Activated naive CD8-positive, alpha-beta T cell treated with anti-CD3 and anti-CD28 coated beads, Interleukin-2, amount 10 ng/mL, durations not matched to agents 7 days and 5 days (primary cell): Measurements from ENCODE around the gene OR8G1. TPM values are rescaled to one million over a fixed set of nuclear protein-coding genes. Genes with fewer than 3 reads are reported as not detected.
"Not testable (repeated sequence)": the region's sequence is repeated elsewhere in the genome, so short reads cannot be mapped to it uniquely, and the experiment has no call there.

Source experiments
- ATAC-seq: fragments of 150-1000 bp; cut with Tn5 transposase; one replicate; pipeline ENCODE4 v1.10.0; 2021; ENCODE audit warnings: low read depth, moderate library complexity
- POLR2A ChIA-PET: fragments of 350-600 bp; sonication (Branson Sonifier 250); formaldehyde crosslinking; loops from one replicate; lab custom pipeline; 2021; ENCODE audit warnings: antibody characterized with exemption; lab: Charles Lee
- DNase-seq: peaks from one replicate; pipeline ENCODE4 v3.0.0; 2021
- H3K27ac Mint-ChIP-seq: one replicate; pipeline ENCODE4 v1.8.0; 2022; ENCODE audit warnings: mild to moderate bottlenecking, mixed read lengths
- H3K27me3 Mint-ChIP-seq: one replicate; pipeline ENCODE4 v1.8.0; 2022; ENCODE audit warnings: mild to moderate bottlenecking, moderate library complexity, mixed read lengths
- H3K36me3 Mint-ChIP-seq: one replicate; pipeline ENCODE4 v1.8.0; 2021; ENCODE audit warnings: mild to moderate bottlenecking, mixed read lengths
- H3K4me1 Mint-ChIP-seq: one replicate; pipeline ENCODE4 v1.8.0; 2021; ENCODE audit warnings: mixed read lengths
- H3K4me3 Mint-ChIP-seq: one replicate; pipeline ENCODE4 v1.8.0; 2022; ENCODE audit warnings: mild to moderate bottlenecking, moderate library complexity, mixed read lengths
- H3K9me3 Mint-ChIP-seq: one replicate; pipeline ENCODE4 v1.8.0; 2021; ENCODE audit warnings: mixed read lengths
- total RNA-seq, 2 experiments: library from RNA; stranded (reverse); gene quantifications; one replicate each; pipeline ENCODE4 v1.2.3, GENCODE V29; 2021

Gene OR8G1
- total RNA-seq, 2 experiments from 2014 or later, result not detected

DNA sequence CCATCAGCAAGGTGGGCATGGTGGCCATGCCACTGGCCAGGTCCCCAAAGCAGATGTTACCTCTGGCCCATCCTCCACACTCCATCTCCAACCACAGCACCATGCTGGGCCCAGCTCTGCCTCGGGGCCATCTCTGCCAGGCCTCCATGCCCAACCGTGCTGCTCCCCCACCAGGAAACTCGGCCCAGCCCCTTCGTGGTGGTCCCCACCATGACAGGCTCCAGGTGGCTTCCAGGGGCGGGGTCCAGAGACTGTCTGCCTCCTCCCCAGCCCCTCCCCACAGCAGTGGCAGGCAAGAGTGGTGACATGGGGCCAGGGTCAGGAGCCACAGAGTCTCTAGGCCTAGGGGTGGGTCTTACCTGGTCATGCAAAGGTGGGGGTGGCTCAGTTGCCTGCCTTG, 30.5 kb upstream of the OR8G1 start:
- Mint-ChIP-seq H3K4me1 (no peaks in the 10 kb centered on the region), H3K9me3 (no peaks in the 10 kb centered on the region), H3K36me3 (no peaks in the 10 kb centered on the region), H3K27ac (no peak overlapping the region), H3K4me3 (no peak overlapping the region), H3K27me3 (peaks cover 2% of the 10 kb centered on the region)
- ATAC-seq, result no peak
- POLR2A ChIA-PET, result no interaction called here
- no peak for DNase-seq

DNA sequence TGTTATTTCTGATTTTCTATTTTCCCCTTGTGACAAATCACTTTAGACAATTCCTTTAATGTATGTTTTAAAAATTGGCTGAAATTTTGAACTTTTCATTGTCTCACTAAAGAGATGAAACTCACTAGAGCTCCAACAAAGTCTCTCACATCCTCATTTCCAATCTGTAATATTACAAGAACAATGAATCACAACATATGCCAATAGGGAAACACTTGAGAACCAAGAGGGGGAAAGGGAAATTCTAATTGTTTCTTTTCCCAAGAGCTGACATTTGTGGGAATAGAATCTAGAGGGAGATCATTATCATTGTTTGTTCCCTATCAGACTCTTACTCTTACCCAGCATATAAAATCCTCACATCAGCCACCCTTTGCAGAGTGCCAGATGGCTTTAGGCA, 29.6 kb upstream of the OR8G1 start:
- ATAC-seq (no peak), DNase-seq (no peak)
- Mint-ChIP-seq H3K27me3 (peaks cover 2% of the 10 kb centered on the region), H3K4me1 (no peaks in the 10 kb centered on the region), H3K36me3 (no peaks in the 10 kb centered on the region), H3K4me3 (no peak overlapping the region), H3K9me3 (no peaks in the 10 kb centered on the region), H3K27ac (no peak overlapping the region)
- POLR2A ChIA-PET, result no interaction called here

DNA sequence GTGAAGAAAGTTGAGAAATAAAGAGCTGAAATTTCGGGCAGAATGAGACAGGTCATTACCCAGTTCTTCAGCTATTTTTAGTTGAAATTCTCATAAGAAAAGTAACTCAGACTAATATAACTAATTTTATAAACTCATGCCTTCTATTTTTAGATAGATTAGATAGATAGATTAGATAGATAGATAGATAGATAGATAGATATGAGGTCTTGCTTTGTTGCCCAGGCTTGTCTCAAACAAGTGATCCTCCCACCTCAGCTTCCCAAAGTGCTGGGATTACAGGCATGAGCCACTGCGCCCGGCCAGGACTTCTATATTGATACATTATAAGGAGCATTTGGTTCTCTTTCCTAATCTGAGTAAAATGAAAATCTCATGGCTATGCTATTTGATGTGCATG, 26.9 kb upstream of the OR8G1 start:
- ATAC-seq (no peak), DNase-seq (no peak)
- Mint-ChIP-seq H3K27ac (no peak overlapping the region), H3K27me3 (peaks cover 2% of the 10 kb centered on the region), H3K36me3 (no peaks in the 10 kb centered on the region), H3K4me3 (no peak overlapping the region), H3K4me1 (no peaks in the 10 kb centered on the region), H3K9me3 (no peaks in the 10 kb centered on the region)
- POLR2A ChIA-PET, result interaction anchor here (0.7 kb wide), 1 partner anchor 134 kb away, joined by 3 read pairs; no protein-coding TSS in a partner anchor

DNA sequence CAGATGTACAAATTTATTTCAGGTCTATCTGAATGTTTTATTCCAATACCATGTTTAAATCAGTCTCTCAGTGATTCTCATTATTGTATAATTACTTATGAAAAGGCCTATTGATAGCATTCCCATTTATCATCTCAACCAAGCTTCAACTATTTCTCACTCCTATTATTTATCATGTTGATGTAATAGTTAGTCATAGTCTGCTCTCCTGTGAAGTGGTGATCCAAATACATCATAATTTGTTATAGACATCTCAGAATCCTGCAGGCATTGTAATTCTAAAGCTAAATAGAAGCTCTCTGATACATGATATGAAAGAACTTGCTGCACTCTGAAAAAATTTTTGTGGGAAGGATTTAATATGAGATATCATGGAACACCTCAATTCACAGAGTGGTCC, 21.8 kb upstream of the OR8G1 start:
- Mint-ChIP-seq H3K27me3 (peaks cover 3% of the 10 kb centered on the region), H3K9me3 (no peaks in the 10 kb centered on the region), H3K27ac (no peak overlapping the region), H3K36me3 (no peaks in the 10 kb centered on the region), H3K4me1 (no peaks in the 10 kb centered on the region), H3K4me3 (no peak overlapping the region)
- no peak for ATAC-seq
- POLR2A ChIA-PET, result no interaction called here
- no peak for DNase-seq

DNA sequence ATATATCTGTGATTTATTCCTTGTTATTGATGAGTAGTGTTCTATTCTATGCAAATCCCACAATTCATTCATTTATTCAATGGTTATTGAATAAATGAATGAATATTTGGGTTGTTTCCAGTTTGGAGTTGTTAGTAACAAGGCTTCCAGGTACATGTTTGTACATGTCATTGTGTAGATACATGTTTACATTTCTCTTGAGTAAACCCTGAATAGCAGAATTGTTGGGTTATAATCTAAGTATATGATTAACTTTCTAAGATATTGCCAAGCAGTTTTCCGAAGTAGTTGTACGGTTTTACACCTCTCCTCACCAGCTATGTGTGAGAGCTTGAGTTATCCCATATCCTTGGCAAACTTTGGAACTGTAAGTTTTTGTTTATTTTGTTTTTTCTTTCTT, 18.5 kb upstream of the OR8G1 start:
- no peak overlapping the region for H3K4me3 Mint-ChIP-seq
- DNase-seq, result no peak
- no peaks in the 10 kb centered on the region for H3K4me1 Mint-ChIP-seq
- no peak overlapping the region for H3K27ac Mint-ChIP-seq
- ATAC-seq, result no peak
- POLR2A ChIA-PET, result no interaction called here
- H3K9me3 Mint-ChIP-seq, result no peaks in the 10 kb centered on the region
- peaks cover 3% of the 10 kb centered on the region for H3K27me3 Mint-ChIP-seq
- H3K36me3 Mint-ChIP-seq, result no peaks in the 10 kb centered on the region

DNA sequence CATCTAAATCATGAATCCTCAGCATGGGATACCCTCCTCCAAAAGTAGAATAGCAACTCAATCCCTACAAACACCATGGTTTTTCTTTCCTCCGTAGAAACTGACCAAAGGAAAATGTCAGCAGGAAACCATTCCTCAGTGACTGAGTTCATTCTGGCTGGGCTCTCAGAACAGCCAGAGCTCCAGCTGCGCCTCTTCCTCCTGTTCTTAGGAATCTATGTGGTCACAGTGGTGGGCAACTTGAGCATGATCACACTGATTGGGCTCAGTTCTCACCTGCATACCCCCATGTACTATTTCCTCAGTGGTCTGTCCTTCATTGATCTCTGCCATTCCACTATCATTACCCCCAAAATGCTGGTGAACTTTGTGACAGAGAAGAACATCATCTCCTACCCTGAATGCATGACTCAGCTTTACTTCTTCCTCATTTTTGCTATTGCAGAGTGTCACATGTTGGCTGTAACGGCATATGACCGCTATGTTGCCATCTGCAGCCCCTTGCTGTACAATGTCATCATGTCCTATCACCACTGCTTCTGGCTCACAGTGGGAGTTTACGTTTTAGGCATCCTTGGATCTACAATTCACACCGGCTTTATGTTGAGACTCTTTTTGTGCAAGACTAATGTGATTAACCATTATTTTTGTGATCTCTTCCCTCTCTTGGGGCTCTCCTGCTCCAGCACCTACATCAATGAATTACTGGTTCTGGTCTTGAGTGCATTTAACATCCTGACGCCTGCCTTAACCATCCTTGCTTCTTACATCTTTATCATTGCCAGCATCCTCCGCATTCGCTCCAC, 16.1 kb upstream of the OR8G1 start:
- H3K4me3 Mint-ChIP-seq, ATAC-seq, POLR2A ChIA-PET, H3K9me3 Mint-ChIP-seq, H3K36me3 Mint-ChIP-seq, H3K4me1 Mint-ChIP-seq, H3K27me3 Mint-ChIP-seq, H3K27ac Mint-ChIP-seq, DNase-seq: not testable (repeated sequence)

DNA sequence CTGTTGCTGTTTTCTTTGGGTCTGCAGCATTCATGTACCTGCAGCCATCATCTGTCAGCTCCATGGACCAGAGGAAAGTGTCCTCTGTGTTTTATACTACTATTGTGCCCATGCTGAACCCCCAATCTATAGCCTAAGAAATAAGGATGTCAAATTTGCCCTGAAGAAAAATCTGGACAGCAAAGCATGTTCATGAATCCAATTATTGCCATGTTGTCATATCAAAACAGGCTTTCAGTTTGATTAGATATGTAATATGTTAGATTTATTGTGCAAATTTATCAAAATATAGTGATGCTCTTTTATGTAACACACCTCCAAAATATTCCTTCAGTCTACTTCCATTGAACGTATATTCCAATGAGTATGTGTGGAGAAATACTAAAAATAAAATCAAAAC, 15.4 kb upstream of the OR8G1 start:
- no peak for DNase-seq
- Mint-ChIP-seq H3K27ac (no peak overlapping the region), H3K4me3 (no peak overlapping the region), H3K36me3 (no peaks in the 10 kb centered on the region), H3K9me3 (no peaks in the 10 kb centered on the region), H3K27me3 (peaks cover 3% of the 10 kb centered on the region), H3K4me1 (no peaks in the 10 kb centered on the region)
- POLR2A ChIA-PET, result no interaction called here
- ATAC-seq, result no peak

DNA sequence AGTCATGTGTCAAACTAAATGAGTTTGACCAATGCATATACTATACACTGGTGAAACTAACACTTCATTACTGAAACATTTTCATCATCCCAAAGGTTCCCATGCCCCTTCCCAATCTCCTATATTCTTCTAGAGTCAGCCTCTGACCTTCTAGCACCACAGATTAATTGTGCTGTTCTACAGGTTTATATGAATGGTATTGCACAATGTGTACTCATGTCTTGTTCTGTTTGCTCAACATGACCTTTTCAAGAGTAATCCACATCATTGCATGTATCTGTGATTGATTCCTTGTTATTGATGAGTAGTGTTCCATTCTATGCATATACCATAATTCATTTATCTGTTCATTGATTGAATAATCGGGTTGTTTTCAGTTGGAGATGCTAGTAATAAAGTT, 7.5 kb upstream of the OR8G1 start:
- H3K27me3 Mint-ChIP-seq, result no peaks in the 10 kb centered on the region
- no peaks in the 10 kb centered on the region for H3K9me3 Mint-ChIP-seq
- POLR2A ChIA-PET, result no interaction called here
- H3K36me3 Mint-ChIP-seq, result no peaks in the 10 kb centered on the region
- DNase-seq (no peak), ATAC-seq (no peak)
- no peak overlapping the region for H3K4me3 Mint-ChIP-seq
- H3K27ac Mint-ChIP-seq, result no peak overlapping the region
- H3K4me1 Mint-ChIP-seq, result no peaks in the 10 kb centered on the region

DNA sequence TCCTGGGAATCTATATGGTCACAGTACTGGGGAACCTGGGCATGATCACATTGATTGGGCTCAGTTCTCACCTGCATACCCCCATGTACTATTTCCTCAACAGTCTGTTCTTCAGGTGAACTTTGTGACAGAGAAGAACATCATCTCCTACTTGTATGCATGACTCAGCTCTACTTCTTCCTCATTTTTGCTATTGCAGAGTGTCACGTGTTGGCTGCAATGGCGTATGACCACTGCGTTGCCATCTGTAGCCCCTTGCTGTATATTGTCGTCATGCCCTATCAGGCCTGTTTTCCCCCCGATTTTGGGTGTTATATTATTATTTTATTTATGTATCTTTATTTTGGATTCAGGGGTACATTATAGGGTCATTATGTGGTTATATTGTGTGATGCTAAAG, 2.4 kb upstream of the OR8G1 start:
- POLR2A ChIA-PET, result no interaction called here
- DNase-seq (no peak), ATAC-seq (no peak)
- Mint-ChIP-seq H3K27me3 (no peaks in the 10 kb centered on the region), H3K4me1 (no peaks in the 10 kb centered on the region), H3K9me3 (no peaks in the 10 kb centered on the region), H3K36me3 (no peaks in the 10 kb centered on the region), H3K4me3 (no peak overlapping the region), H3K27ac (no peak overlapping the region)

DNA sequence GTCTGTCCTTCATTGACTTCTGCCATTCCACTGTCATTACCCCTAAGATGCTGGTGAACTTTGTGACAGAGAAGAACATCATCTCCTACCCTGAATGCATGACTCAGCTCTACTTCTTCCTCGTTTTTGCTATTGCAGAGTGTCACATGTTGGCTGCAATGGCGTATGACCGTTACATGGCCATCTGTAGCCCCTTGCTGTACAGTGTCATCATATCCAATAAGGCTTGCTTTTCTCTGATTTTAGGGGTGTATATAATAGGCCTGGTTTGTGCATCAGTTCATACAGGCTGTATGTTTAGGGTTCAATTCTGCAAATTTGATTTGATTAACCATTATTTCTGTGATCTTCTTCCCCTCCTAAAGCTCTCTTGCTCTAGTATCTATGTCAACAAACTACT, 9.0 kb downstream of the OR8G1 start:
- H3K27me3 Mint-ChIP-seq, H3K27ac Mint-ChIP-seq, H3K9me3 Mint-ChIP-seq, POLR2A ChIA-PET, H3K4me3 Mint-ChIP-seq, ATAC-seq, DNase-seq, H3K4me1 Mint-ChIP-seq, H3K36me3 Mint-ChIP-seq: not testable (repeated sequence)

DNA sequence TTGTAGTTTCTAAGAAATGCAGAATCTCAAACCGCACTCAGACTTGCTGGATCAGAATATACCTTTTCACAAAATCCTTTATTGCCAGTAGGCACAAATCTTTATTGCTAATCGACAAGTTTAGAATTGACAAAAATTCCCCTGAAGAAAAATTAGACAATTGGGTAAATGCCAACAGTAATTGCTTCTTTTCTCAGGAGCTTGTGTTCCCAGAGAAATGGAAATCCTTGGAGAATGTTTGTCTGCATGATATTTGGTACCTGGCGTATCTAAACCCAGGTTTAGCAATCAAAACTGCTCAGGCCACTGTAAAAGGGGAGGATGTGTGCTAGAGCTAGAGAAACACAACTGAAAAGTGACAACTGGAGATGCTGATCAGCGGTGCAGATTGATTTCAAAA, 15.2 kb downstream of the OR8G1 start, which contains the start of gene OR8G5:
TSS of gene OR8G5 (plus strand) at position 301 of the 400 bp plus-strand sequence. CDS start 8,556 bp downstream, outside the sequence.
- H3K36me3 Mint-ChIP-seq, result no peaks in the 10 kb centered on the region
- peaks cover 2% of the 10 kb centered on the region for H3K27me3 Mint-ChIP-seq
- H3K27ac Mint-ChIP-seq, result no peak within 1 kb of the TSS
- H3K4me3 Mint-ChIP-seq, result no peak within 1 kb of the TSS
- DNase-seq (no peak), ATAC-seq (no peak)
- H3K4me1 Mint-ChIP-seq, result no peaks in the 10 kb centered on the region
- POLR2A ChIA-PET, result no interaction called here
- no peaks in the 10 kb centered on the region for H3K9me3 Mint-ChIP-seq

DNA sequence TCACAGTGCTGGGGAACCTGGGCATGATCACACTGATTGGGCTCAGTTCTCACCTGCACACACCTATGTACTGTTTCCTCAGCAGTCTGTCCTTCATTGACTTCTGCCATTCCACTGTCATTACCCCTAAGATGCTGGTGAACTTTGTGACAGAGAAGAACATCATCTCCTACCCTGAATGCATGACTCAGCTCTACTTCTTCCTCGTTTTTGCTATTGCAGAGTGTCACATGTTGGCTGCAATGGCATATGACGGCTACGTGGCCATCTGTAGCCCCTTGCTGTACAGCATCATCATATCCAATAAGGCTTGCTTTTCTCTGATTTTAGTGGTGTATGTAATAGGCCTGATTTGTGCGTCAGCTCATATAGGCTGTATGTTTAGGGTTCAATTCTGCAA, 24.1 kb downstream of the OR8G1 start:
- H3K9me3 Mint-ChIP-seq, H3K27me3 Mint-ChIP-seq, ATAC-seq, H3K27ac Mint-ChIP-seq, POLR2A ChIA-PET, H3K36me3 Mint-ChIP-seq, H3K4me3 Mint-ChIP-seq, DNase-seq, H3K4me1 Mint-ChIP-seq: not testable (repeated sequence)

DNA sequence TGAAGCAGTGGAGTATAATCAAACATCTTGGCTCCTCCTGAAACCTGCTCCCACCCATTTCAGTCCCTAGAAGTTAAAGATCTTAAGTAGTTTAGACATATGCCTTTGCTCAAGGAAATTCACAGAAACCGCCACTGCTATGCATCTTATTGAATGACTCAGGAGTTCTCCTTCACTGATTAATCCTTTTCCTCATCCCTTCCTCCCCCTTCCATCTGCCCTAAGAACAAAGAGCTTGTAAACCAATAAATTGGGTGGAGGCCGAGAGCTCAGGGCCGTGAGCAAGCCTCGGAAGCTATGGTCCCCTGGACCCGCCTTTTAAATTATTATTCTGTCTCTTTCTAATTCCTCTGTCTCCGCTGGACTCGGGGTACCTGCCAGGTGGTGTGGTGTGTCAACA, 30.0 kb downstream of the OR8G1 start:
- H3K27me3 Mint-ChIP-seq, H3K27ac Mint-ChIP-seq, H3K4me3 Mint-ChIP-seq, H3K9me3 Mint-ChIP-seq, DNase-seq, H3K4me1 Mint-ChIP-seq, ATAC-seq, POLR2A ChIA-PET, H3K36me3 Mint-ChIP-seq: not testable (repeated sequence)

DNA sequence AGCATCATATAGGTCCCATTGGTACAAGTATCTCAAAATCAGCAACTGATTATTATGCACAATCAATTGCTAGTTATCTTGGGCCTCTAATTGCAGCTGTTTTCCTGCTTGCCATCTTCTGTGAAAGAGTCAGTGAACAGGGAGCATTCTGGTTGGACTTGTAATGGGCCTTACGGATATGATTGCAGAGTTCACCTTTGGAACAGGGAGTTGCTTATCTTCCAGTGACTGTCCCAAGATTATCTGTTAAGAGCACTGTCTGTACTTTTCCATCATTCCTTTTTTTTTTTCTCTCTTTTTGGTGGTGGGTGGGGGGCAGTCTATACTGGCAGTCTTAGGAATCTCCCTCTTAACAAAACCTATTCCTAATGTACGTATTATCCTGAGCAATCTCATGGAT, 33.1 kb downstream of the OR8G1 start:
- H3K27ac Mint-ChIP-seq, result no peak overlapping the region
- no peak overlapping the region for H3K4me3 Mint-ChIP-seq
- H3K27me3 Mint-ChIP-seq, result no peaks in the 10 kb centered on the region
- ATAC-seq, result no peak
- DNase-seq, result no peak
- POLR2A ChIA-PET, result no interaction called here
- H3K9me3 Mint-ChIP-seq, result no peaks in the 10 kb centered on the region
- H3K36me3 Mint-ChIP-seq, result no peaks in the 10 kb centered on the region
- peaks cover 2% of the 10 kb centered on the region for H3K4me1 Mint-ChIP-seq
